SK-N-DZ (cell line): ENCODE measurements around the gene MAP2K2.

Experiments used
- DNase-seq: peaks from one replicate; pipeline ENCODE4 v3.0.0-alpha.2; 2015; ENCODE audit warnings: low spot score

The MAP2K2 gene

DNA sequence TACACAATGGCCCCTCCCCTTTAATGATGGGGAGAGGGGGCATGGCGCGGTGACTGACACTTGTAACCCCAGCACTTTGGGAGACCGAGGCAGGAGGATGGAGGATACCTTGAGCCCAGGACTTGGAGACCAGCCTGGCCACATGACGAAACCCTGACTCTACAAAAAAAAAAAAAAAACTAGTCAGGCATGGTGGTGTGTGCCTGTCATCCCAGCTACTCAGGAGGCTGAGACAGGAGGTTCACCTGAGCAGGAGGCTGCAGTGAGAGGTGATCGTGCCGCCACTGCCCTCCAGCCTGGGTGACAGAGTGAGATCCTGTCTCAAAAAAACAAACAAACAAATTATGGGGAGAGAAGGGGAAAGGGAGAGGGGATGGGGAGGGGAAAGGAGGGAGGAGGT is 43.4 kb downstream of the MAP2K2 start:
- no peak for DNase-seq

DNA sequence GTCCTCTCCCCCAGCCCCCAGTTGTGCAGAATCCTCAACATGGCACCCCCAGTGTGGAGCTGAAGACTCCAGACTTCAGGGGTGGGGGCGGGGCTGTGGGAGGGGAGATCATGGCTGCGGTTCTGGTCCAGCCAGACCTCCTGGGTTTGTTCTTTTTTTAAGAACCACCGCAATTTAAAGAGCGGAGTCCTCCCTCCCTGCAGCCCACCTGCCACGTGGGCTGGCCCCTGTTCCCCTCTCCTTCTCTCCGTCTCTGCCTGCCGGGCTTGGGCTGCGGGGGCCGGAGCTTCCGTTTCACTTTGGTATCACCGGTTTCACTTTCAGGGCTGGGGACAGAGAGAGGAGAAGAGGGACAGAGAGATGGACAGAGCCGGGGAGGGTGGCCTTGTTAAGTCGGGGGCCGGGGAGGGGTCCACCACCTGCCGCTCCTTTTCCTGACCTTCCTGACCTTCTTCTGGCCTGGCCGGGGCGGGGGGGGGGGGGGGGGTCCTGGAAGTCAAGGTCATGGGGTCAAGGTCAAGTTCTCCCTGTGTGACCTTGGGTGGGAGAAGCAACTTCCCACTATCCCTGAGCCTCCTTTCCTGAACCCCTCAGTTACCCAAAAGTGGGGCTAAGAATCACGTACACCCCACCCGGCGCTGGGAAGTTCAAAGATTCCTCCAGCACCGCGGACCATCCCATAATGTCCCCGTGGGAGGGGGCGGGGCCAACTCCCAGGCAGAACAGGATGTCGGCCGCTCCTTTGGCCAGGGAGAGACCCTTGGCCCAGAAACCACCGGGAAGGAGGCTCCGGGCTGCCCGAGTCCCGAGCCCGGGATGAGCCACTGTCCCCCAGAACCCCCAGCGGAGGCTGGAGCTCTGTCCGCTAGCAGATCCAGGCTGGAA is 45.9 kb downstream of the MAP2K2 start:
- no peak for DNase-seq

DNA sequence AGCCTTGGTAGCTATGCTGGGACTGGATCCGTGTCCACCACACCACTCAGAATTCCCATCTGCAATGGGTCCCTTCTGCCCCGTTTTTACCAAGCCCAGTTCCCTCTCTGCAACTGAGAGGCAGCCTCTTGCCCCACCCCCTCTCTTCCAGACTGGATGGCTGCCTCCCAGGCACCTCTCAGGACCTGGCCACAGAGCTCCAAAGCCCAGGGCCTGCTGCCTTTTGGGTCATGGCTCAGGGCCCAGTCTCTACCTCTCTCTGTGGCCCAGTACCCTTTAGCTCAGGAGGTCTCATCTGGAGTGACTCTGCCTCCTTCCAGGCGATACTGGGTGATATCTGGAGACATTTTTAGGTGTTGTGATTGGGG is 46.9 kb downstream of the MAP2K2 start:
- no peak for DNase-seq

DNA sequence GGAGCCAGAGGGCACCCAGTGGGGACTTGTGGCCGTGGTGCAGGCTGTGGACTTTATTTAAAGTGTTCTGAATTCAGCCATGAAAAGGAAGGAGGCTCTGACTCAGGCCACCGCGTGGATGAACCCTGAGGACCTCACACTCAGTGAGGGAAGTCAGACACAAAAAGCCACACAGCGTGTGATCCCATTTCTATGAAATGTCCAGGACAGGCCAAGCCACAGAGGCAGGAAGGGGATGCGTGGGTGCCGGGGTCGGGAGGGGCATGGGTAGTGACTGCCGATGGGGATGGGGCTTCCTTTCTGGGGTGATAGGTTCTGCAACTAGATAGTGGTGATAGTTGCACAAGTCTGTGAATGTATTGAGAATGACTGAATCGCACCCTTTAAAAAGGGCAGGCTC is 48.5 kb downstream of the MAP2K2 start:
- no peak for DNase-seq

DNA sequence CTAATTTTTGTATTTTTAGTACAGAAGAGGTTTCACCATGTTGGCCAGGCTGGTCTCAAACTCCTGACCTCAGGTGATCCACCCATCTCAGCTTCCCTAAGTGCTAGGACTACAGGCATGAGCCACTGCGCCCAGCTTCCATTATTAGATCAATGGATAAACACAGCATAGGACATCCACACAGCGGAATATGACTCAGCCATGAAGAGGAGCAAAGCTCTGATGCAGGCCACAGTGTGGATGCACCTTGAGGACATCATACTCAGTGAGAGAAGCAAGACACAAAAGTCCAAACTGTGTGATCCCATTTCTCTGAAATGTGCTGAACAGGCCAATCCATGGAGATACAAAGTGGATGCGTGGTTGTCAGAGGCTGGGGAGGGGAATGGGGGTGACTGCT is 52.3 kb downstream of the MAP2K2 start:
- DNase-seq = no peak

DNA sequence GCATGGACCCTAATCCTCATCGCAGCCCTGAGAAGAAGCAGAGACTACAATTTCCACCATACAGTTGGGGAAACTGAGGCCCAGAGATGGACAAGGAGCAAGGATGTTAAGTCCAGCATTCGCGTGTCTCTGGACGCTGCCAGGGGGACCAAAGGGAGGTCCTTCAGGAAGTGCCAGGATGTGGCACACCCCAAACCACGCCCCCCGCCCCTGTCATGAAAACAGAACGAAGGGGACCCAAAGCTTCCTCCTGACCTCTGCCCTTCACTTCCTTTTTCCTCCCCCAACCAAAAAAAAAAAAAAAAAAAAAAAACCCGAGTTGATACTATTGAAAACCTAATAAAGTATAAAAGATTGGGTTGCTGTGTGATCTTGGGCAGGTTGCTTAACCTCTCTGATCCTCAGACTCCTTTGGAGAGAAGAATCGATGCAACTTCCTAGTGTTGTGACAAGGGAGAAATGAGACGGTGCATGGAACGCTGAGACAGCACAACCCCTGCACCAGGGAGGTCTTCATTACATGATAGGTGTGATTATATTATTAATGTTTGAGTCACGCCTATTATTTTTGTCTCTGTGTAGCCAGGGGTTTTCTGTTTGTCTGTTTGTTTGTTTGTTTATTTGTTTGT is 54.5 kb downstream of the MAP2K2 start:
- no peak for DNase-seq

DNA sequence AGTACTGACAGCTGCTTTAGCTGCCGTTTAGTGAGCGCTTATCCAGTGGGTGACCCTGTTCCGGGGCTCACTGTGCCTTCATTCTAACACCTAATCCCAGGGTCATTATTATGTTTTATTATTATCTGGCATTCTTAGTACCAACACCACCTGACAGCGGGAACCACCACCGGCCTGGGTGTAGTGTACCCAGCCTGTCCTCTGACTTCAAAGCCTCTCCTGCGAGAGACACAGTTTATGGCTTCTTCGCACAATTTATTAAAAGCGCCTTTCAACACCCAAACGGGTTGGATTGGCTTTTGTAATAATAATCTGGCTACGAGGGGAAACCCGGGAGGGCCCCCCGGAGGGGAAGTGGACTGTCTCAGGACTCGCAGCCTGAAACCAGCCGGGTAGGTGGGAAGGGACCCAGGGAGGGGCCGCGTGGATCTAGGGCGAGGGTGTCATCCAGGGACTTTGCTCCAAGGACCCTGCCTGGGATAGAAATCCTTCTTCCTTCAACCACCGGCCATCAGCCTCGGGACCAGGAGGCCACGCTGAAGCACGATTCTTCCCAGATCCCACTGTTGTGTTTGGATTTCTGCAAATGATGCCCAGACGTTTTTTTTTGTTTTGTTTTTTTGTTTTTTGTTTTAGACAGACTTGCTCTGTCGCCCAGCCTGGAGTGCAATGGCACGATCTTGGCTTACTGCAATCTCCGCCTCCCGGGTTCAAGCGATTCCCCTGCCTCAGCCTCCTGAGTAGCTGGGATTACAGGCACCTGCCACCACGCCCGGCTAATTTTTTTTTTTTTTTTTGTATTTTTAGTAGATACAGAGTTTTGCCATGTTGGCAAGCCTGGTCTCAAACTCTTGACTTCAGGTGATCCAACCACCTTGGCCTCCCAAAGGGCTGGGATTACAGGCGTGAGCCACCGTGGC is 55.6 kb downstream of the MAP2K2 start:
- DNase-seq = no peak

DNA sequence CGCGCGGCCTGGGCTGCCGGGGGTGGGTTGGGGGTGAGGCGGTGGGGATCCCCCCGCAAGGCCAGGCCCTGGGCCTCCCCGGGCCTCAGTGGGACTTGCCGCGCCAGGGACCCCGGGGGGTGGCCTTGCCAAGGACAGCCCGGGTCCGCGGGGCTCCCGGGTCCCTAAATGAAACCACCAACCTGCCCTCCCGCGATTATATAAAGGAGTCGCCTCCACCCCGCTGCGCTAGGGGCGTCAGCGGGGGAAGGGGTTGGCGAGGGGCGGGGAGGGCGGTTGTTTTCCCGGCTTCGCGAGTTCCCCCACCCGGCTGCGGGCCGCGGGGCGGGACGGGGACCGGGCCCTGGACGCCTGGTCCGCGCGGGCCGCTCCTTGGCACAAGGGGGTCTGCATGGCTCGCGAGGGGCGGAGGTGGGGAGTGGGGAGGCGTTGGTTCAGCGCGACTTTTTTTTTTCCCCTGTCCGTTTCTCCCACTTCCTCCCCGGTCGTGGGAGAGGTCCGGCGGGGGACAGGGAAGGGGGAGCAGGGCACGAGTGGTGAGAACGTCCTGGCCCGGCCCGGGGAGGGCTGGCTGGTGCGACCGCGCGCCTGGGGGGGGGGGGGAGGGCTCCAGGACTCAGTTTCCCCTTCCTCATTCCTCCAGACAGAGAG is 56.4 kb downstream of the MAP2K2 start:
- DNase-seq = no peak

DNA sequence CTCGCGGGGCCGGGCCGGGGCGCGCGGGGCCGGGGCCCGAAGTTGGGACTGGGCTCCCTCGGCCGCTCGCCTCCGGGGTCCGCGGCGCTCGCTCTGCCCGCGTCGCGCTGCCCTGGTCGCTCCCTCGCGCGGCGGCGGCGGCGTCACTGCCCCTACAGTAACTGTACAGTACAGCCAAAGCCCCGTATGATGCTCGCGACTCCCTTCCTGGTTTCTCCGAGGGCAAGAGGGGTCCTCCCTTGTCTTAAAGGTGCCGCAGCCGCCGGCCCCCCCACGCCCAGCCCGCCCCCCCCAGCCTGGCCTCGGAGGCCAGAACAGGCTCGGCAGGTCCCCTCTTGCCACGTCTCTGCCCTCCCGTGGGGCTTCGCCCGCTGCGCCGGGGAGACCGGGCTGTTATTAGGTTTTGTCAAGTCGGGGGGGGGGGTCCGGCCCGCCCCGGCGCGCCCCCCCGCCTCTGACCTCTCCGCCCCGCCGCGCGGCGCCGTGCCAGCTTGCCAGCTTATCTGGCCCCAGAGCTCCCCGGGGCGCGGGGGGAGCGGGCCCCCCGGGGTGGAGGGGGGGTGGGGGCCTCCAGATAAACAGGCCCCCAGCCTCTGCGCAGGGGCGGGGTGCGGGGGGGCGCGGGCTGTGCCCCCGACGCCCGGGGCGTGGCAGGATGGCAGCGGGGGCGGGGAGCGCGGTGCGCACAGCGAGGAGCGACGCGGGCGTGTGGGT is 57.1 kb downstream of the MAP2K2 start, which contains the start of gene ZBTB7A:
Gene ZBTB7A (minus strand): TSS at position 218 of the 714 bp plus-strand sequence. CDS start 11,667 bp downstream, outside the sequence.
- peak; percentile 77 for DNase-seq

DNA sequence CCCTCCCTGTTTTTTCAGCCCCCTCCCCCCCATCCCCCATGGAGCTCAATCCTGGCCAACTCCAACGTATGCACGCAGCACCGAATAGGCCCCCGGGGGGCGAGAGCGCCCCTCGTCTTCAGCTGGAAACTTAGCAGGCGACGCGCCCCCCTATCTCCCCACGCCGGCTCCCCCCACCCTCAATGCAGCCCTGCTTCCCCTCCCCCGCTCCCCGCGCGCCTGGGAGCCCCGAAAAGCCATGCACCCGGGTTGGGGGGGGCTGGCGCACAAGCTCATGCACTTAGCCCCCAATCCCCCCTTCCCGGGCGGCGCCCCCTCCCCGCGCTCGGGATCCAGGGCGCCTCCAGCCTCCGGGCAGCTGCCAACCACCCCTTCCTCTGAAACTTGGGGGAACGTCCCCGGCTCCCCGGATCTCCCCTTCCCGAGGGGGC is 57.7 kb downstream of the MAP2K2 start:
- DNase-seq = no peak

DNA sequence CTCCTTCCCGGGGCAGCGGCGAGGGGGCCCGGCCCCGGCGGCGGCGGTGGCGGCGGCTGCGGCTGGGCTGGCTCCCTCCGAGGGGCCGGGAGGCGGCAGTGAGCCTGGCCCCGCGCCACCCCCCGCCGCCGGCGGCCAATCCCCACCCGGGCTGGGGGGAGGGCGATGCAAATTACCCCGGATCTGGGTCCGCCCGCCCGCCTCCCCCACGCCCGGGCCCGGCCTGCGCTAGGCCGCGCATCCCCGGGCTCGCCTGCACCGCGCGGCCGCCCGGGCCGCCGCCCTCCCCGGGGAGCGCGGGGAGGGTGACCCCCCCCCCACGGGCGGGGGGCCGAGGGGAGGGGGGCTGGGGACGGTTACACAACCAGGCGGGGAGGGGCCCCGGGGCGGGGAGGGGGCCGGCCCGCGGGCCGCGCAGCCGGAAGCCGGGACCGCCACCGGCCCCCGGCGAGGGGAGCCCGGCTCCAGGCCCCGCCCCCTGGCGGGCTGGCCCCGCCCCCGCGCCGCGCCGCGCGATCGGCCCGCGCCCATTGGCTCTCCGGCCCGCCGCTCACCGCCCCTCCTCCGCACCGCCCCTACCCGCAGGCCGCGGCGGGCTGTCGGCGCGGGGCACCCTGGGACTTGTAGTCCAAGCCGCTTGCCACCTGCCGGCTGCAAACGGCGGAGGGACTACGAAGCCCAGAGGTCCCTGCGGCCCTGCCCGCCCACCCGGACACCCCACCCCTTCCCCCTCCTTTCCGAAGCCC is 58.3 kb downstream of the MAP2K2 start:
- DNase-seq = peak; percentile 95

DNA sequence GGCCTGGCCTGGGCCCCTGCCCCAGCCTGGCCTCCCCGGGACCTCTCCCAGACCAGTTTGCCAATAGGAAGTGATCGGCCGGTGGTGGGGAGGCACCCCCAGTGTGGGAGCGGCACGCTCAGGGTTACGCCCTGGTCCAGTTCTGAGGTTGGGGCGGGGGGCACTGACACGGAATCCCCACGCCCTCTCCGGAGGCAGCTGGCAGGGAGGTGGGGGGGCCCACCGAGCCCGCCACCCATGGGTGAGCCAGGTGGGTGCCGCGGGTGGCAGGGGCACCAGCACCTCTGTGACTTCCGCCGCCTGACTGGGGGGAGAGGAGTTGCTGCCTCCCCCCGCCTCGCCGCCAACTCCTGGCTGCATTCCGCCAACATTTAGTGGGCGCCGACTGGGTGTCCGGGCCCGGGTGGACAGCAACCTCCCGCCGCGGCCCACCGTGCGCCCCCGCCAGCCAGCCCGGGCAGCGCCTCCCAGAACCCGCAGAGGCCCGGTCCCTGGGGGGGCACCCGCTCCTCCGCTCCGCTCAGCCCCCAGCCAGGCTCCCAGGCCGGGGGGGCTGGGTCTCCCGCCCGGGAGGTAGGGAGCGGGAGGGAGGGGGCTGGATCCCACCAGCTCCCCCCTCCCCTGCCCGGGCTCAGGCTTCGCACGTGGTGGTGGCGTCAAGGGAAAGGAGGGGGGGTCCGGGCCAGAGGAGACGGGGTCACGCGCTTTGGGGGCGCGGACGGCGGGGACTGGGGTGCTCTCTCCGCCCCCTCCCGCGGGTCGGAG is 59.2 kb downstream of the MAP2K2 start:
- DNase-seq = no peak

DNA sequence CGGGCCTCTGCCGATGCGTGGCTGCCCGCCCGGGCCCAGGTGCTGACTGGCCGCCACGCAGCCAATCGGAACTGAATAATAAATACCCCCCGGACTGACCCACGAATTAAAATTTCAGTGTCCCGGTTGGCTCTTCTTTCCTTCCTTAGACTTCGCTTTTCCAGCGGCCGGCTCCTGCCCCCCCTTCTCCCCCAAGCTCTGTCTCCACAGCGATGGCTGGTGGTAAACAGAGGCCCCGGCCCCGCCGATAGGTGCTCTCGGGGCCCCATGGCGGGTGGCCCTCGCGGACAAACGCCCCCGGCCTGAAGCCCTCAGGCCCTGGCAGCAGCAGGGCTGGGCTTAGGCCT is 59.8 kb downstream of the MAP2K2 start:
- DNase-seq = no peak

DNA sequence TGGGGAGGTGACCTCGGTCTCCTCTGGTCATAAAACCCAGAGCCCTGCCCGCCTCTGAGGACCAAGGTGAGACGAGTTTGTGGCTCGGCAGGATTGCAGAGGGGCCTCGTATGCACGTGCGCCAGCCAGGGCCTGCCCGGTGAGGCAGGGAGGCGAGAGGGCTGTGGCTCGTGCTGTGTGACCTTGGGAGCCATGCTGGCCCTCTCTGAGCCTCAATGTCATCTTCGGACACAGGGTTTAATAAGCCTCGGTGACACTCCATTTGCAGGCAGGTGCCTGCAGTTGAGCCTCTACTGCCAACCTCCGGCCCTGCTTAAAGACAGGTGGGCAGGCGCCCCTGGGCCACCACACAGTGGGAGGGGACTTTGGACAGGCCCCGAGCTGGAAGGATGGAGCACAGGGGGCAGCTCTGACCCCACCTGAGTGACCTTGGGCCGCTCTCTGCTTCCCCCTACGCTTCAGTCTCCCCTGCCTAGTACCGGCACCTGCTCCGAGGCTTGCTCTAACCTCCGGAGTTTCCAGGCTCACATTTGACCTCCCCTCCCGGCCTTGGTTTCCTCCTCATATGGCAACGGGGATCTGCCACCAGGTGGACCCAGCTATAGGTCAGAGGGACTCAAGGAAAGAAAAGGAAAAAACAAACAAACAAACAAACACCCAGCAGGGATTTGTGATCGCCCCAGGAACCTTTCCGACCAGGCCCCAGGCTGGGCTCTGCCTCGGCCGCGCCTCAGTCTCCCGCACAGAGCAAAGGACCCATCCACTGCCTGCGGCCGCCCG is 60.4 kb downstream of the MAP2K2 start:
- DNase-seq = no peak

DNA sequence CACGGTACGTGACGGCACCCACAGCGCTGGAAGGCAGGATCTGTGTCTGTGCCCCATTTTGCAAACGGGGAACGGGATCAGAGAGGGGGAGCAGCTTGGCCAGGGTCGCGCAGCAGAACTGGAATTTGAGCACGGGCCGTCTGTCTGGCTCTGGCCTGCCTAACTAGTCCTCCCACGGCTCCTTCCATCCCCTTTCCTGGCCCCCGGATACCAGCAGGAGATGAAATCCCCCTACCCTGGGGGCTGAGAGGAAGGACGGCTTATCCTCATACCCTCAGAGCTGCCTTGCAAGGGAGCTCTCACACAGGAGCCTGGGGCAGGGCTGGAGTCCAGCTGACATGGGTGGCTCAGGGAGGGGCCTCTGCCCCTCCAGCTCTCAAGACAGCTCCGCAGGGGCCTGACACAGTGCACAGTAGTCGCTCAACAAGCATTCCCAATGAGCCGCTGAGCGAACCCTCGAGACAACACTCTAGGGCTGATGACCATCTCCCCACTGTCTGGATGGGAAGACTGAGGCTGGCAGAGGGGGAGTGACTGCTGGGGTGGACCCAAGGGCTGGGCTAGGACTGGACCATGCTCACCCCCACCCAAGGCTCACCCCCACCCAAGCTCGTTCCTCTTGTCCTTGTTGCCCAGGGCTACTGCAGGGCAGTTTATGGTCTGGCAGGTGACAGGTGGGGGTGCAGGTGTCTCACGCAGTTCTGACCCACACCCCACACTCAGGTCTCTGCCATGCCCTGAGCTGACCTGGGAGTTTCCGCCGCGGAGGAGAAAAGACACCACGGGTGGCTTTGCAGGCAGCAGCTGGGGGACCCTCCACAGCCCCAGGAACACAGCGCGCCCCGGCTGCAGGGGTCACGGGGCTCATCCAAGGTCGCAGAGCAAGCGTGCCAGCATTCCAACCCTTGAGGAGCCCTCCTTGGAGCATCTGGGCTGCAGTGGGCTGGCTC is 61.2 kb downstream of the MAP2K2 start:
- DNase-seq = no peak

DNA sequence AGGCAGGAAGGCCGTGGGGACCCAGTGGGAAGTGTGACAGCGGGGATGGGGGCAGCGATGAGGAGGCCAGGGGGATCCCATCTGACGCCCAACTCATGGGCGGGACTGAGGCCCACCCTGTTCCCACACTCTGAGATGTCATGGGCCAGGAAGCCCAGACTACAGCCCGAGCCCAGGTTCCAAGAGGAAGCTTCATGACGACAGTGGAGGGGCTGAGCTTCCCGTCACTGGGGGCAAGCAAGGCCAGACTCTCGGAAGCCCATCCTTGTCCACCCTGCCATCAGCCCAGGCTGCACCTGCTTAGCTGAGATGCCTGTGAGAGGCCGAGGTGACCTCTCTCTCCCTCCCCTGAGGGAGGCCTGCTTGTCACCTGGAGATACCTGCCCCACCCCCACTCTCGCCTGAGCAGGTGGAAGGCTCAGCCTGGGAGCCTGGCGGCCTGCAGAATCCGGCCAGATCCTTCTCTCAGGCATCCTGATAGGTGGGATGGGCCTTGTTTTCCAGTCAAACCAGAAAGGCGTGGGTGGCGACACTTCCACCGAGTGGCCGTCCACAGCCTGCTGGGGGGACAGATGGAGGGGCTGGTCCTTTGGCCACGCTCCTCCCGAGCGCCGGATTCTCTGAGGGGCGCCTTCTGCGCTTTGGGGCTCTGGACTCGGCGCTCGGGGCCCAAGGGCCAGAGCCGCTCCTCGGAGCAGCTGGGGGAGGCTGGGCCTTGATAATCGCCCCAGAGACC is 62.1 kb downstream of the MAP2K2 start:
- DNase-seq = no peak

DNA sequence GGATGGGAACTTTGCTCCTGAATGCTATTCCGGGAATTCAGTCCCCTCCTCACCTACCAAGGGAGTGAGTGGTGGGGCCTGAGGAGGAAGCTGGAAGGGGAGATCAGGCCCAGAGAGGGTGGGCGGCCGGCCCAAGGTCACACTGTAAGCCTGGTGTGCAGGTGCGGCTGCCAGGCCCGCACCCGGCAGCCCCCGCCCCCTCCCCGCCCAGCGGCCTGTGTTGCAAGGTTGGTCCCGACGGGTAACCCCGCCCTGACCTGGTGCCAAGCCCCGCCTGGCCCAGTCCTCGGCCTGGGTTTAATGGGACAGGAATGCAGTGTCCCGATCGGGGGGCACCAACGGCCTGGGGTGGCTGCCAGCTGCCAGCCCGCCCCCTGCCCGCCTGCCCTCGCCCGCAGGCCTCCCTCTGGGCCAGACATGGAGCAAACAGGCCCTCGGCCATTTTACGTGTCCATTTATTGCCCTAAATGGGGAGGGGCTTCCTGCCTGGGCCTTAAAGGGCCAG is 62.7 kb downstream of the MAP2K2 start:
- DNase-seq = no peak
